Measurements from ENCODE around the gene LRRN3.

- TF ChIP-seq OSR1 (CRISPR knock-in tag; IDR thresholded peaks at IDR 0.05) (no peak), TOX (CRISPR knock-in tag; IDR thresholded peaks at IDR 0.05; ENCODE audit: borderline replicate concordance) (no peak), ESRRG (CRISPR knock-in tag; IDR thresholded peaks at IDR 0.05) (no peak), ARNTL (CRISPR knock-in tag; IDR thresholded peaks at IDR 0.05; ENCODE audit: borderline replicate concordance, low read depth) (no peak), ISL1 (CRISPR knock-in tag; IDR thresholded peaks at IDR 0.05) (no peak)
These were observed 43.3 kb upstream of the LRRN3 start for GRCh38 chr7:111047595-111047994.

Measured in SK-N-SH treated with all-trans-retinoic acid at 6 μM for 48 hours (cell line).